GM12891 (cell line): ENCODE results near the gene SLC43A1.

Source experiments
- POLR2A ChIP-seq: IDR thresholded peaks from 2 replicates; pipeline ENCODE4 v1.6.1; 2011; ENCODE audit warnings: low read depth, low read length, control low read depth
- POLR2AphosphoS5 ChIP-seq: IDR thresholded peaks from 2 replicates; pipeline ENCODE4 v1.6.1; 2011; ENCODE audit warnings: low read depth, low read length, control low read depth
- TAF1 ChIP-seq: IDR thresholded peaks from 2 replicates; pipeline ENCODE4 v1.6.1; 2011; ENCODE audit warnings: low read depth, low read length, control low read depth

DNA sequence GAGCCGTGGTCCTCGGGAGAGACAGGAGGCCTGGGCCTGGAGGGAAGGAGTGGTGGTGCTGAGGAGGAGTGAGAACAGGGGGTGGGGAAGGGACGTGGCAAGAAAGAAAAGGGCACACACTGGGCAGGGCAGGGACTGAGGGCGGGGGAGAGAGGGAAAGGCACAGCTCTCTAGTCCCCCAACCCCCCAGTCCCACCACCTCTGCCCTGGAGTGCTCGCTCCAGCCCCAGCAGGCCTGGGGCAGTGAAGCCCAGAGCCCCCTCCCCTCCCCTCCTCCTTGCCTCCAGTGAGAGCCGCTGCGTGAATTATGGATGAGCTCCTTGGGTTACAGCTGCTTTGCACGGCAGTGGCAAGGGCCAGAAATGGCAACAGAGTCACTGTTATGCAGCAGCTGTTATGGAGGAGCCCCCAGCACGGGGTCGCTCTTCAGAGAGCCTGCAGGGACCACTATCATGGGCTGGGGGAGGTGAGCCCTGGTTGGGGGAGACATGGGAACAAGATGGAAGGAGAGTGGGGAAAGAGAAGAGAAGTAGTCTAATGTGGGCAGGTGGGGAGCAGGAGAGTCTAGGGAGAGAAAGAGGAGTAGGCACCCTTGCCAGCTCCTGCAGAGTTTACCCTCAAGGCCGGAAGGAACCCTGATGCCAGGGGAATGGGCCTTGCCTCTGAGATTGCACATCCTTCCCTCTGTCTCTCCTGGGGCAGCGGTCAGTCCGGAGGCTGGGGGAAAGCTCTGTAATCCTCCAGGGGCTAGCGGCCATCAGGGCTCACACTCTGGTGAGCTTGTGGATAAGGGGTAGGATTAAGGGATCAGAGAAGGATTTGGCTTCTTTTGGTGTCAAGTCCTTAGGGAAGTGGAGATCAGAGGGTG is 51.6 kb downstream of the SLC43A1 start:
- TF ChIP-seq POLR2AphosphoS5, result no peak
- no peak for TF ChIP-seq TAF1
- no peak for TF ChIP-seq POLR2A
